NB4 (cell line): ENCODE measurements around the gene GPR34.

ENCODE experiments used
- MYC ChIP-seq: IDR thresholded peaks from 2 replicates; pipeline ENCODE4 v1.6.1; 2011; ENCODE audit warnings: low read depth, low read length
- POLR2A ChIP-seq: IDR thresholded peaks from 2 replicates; pipeline ENCODE4 v1.6.1; 2011; ENCODE audit warnings: mild to moderate bottlenecking; ENCODE audit not compliant: insufficient read length; ENCODE audit errors: extremely low read depth
- TF ChIP-seq, protein P1 (sequence below): IDR thresholded peaks from one replicate; pipeline ENCODE4 v1.5.1; 2012; ENCODE audit warnings: low read depth, low read length

DNA sequence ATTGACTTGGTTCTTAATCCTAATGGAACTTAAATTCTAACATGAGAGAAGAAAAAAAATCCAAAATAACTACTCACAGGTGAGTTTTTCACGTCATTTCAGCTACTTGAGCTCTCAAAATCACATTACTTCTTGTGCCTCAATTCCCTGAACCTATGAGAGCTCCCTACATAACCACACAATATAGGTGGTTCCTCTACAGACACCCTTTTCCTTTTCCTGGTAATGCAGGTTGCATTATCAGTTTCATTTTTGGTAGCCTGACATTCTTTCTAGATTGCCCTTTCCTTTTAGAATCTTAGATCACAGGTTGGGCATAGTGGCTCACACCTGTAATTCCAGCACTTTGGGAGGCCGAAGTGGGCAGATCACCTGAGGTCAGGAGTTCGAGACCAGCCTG lies 4.3 kb downstream of the GPR34 start:
- TF ChIP-seq, protein P1, sequence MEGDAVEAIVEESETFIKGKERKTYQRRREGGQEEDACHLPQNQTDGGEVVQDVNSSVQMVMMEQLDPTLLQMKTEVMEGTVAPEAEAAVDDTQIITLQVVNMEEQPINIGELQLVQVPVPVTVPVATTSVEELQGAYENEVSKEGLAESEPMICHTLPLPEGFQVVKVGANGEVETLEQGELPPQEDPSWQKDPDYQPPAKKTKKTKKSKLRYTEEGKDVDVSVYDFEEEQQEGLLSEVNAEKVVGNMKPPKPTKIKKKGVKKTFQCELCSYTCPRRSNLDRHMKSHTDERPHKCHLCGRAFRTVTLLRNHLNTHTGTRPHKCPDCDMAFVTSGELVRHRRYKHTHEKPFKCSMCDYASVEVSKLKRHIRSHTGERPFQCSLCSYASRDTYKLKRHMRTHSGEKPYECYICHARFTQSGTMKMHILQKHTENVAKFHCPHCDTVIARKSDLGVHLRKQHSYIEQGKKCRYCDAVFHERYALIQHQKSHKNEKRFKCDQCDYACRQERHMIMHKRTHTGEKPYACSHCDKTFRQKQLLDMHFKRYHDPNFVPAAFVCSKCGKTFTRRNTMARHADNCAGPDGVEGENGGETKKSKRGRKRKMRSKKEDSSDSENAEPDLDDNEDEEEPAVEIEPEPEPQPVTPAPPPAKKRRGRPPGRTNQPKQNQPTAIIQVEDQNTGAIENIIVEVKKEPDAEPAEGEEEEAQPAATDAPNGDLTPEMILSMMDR, result no peak
- TF ChIP-seq POLR2A (no peak), MYC (no peak)
